Stimulated activated CD8-positive, alpha-beta memory T cell treated with anti-CD3 and anti-CD28 coated beads, Interleukin-4, amount 100 ng/mL, for 1 hour (primary cell): ENCODE measurements around the gene HBG2.
"Not testable (repeated sequence)": the region's sequence is repeated elsewhere in the genome, so short reads cannot be mapped to it uniquely, and the experiment has no call there.

Experiments
- DNase-seq, 2 donors: peaks; one replicate each; pipeline ENCODE4 v3.0.0-alpha.2; 2020; ENCODE audit warnings: low read depth in 2 of 2, low spot score in 1 of 2

The HBG2 gene

GRCh38 chr11:5282628-5283027 is 28.0 kb upstream of the HBG2 start:
- DNase-seq = no peak

- no peak for DNase-seq
These were observed 27.0 kb upstream of the HBG2 start for GRCh38 chr11:5281596-5281995.

- DNase-seq = no peak
These were observed 26.1 kb upstream of the HBG2 start for GRCh38 chr11:5280582-5281102.

- no peak for DNase-seq
These were observed 25.0 kb upstream of the HBG2 start for GRCh38 chr11:5279471-5280090.

- no peak for DNase-seq
These were observed 23.3 kb upstream of the HBG2 start for GRCh38 chr11:5277807-5278382.

GRCh38 chr11:5276697-5277096 is 22.1 kb upstream of the HBG2 start:
- no peak for DNase-seq

GRCh38 chr11:5275369-5276110 is 21.0 kb upstream of the HBG2 start:
- no peak for DNase-seq

GRCh38 chr11:5274395-5274794 is 19.8 kb upstream of the HBG2 start:
- no peak for DNase-seq

- no peak for DNase-seq
These were observed 17.9 kb upstream of the HBG2 start for GRCh38 chr11:5272395-5273017.

GRCh38 chr11:5269715-5270147 is 15.2 kb upstream of the HBG2 start, which contains the start of gene HBE1:
Gene HBE1, minus strand, starts transcription at chr11:5269945. Its CDS starts 55 bp downstream, at chr11:5269890.
- DNase-seq = no peak

GRCh38 chr11:5267033-5267563 is 12.5 kb upstream of the HBG2 start:
- DNase-seq = no peak

- DNase-seq = no peak
These were observed 12.0 kb upstream of the HBG2 start for GRCh38 chr11:5266609-5267008.

GRCh38 chr11:5265832-5266231 is 11.3 kb upstream of the HBG2 start:
- no peak for DNase-seq

GRCh38 chr11:5258543-5259262 is 4.1 kb upstream of the HBG2 start:
- DNase-seq = no peak

- no peak for DNase-seq
These were observed 2.7 kb upstream of the HBG2 start for GRCh38 chr11:5257296-5257695.

GRCh38 chr11:5254023-5254422 is 558 bp downstream of the HBG2 start:
- not testable (repeated sequence) for DNase-seq

GRCh38 chr11:5253440-5253839 is 1.1 kb downstream of the HBG2 start:
- not testable (repeated sequence) for DNase-seq

- no peak for DNase-seq
These were observed 1.7 kb downstream of the HBG2 start for GRCh38 chr11:5252919-5253265.

GRCh38 chr11:5252192-5252918 is 2.2 kb downstream of the HBG2 start:
- no peak for DNase-seq

GRCh38 chr11:5251746-5252145 is 2.8 kb downstream of the HBG2 start:
- DNase-seq = no peak
